GM23338 (cell line): ENCODE results near the gene DDX54. TPM values are rescaled to one million over a fixed set of nuclear protein-coding genes. Genes with fewer than 3 reads are reported as not detected.

Experiments
- ATAC-seq: fragments of 200-7000 bp; cut with Tn5 transposase; 3 replicates; pipeline ENCODE4 v1.9.1; 2020
- DNase-seq: peaks from one replicate; pipeline ENCODE4 v3.0.0-alpha.2; 2015; ENCODE audit warnings: low spot score
- H2AFZ ChIP-seq: fragments of 200-600 bp; sonication (generic); 2 replicates; pipeline ENCODE4 v1.8.0; 2016; ENCODE audit warnings: antibody characterized with exemption, mild to moderate bottlenecking, moderate library complexity
- H3F3A ChIP-seq: fragments of 200-600 bp; sonication (generic); replicated peaks from 2 replicates; pipeline ENCODE4 v1.8.0; 2017; ENCODE audit warnings: antibody characterized with exemption, mixed run types, low read depth
- H3K27ac ChIP-seq: fragments of 200-600 bp; sonication (generic); 2 replicates; pipeline ENCODE4 v1.6.1; 2016; ENCODE audit warnings: low read depth
- H3K27me3 ChIP-seq: fragments of 200-600 bp; sonication (generic); 2 replicates; pipeline ENCODE4 v1.8.0; 2016; ENCODE audit warnings: mild to moderate bottlenecking, mixed run types, moderate library complexity; ENCODE audit not compliant: insufficient read depth
- H3K36me3 ChIP-seq: fragments of 200-600 bp; sonication (generic); 2 replicates; pipeline ENCODE4 v1.8.0; 2016; ENCODE audit warnings: mild to moderate bottlenecking; ENCODE audit not compliant: insufficient read depth
- H3K4me1 ChIP-seq: fragments of 200-600 bp; sonication (generic); 2 replicates; pipeline ENCODE4 v1.8.0; 2016; ENCODE audit warnings: mild to moderate bottlenecking, moderate library complexity; ENCODE audit not compliant: insufficient read depth
- H3K4me2 ChIP-seq: fragments of 200-600 bp; sonication (generic); 2 replicates; pipeline ENCODE4 v1.7.1; 2017; ENCODE audit warnings: mixed run types
- H3K4me3 ChIP-seq: fragments of 200-600 bp; sonication (generic); 2 replicates; pipeline ENCODE4 v1.6.1; 2016; ENCODE audit warnings: mixed run types
- H3K79me2 ChIP-seq: fragments of 200-600 bp; sonication (generic); replicated peaks from 2 replicates; pipeline ENCODE4 v1.8.0; 2017; ENCODE audit warnings: mild to moderate bottlenecking; ENCODE audit not compliant: insufficient read depth
- H3K9me2 ChIP-seq: fragments of 200-600 bp; sonication (generic); 2 replicates; pipeline ENCODE4 v1.8.0; 2017; ENCODE audit not compliant: insufficient read depth
- H4K20me1 ChIP-seq: fragments of 200-600 bp; sonication (generic); replicated peaks from 2 replicates; pipeline ENCODE4 v1.8.0; 2017; ENCODE audit warnings: mild to moderate bottlenecking; ENCODE audit not compliant: insufficient read depth
- H3K27ac Mint-ChIP-seq: 2 replicates; pipeline ENCODE4 v1.8.0; 2020; ENCODE audit warnings: inconsistent platforms, mild to moderate bottlenecking, moderate library complexity, mixed read lengths
- H3K27me3 Mint-ChIP-seq: 3 replicates; pipeline ENCODE4 v1.8.0; 2022; ENCODE audit warnings: low read depth, mild to moderate bottlenecking, moderate library complexity, mixed read lengths, inconsistent platforms; ENCODE audit not compliant: insufficient read depth, poor library complexity
- H3K36me3 Mint-ChIP-seq: 3 replicates; pipeline ENCODE4 v1.8.0; 2021; ENCODE audit warnings: low read depth, mild to moderate bottlenecking, inconsistent platforms, moderate library complexity, mixed read lengths
- H3K4me1 Mint-ChIP-seq: 3 replicates; pipeline ENCODE4 v1.8.0; 2020; ENCODE audit warnings: mild to moderate bottlenecking, inconsistent platforms, mixed read lengths
- H3K4me3 Mint-ChIP-seq: 3 replicates; pipeline ENCODE4 v1.8.0; 2021; ENCODE audit warnings: moderate library complexity, mild to moderate bottlenecking, inconsistent platforms, mixed read lengths
- H3K9me3 Mint-ChIP-seq: 3 replicates; pipeline ENCODE4 v1.8.0; 2020; ENCODE audit warnings: moderate library complexity, mild to moderate bottlenecking, inconsistent platforms, mixed read lengths
- CREB1 ChIP-seq: fragments of 250-450 bp; sonication (Bioruptor Pico); IDR thresholded peaks from 2 replicates; pipeline ENCODE4 v1.5.0; 2020; ENCODE audit warnings: low read depth, mild to moderate bottlenecking, moderate library complexity
- EZH2 ChIP-seq: fragments of 200-600 bp; sonication (generic); IDR thresholded peaks from one replicate; pipeline ENCODE4 v1.8.0; 2017; ENCODE audit warnings: antibody characterized with exemption, mild to moderate bottlenecking, low read depth; ENCODE audit not compliant: unreplicated experiment
- EZH2phosphoT487 ChIP-seq: fragments of 200-600 bp; sonication (generic); IDR thresholded peaks from one replicate; pipeline ENCODE4 v1.8.1; 2018; ENCODE audit warnings: antibody characterized with exemption; ENCODE audit not compliant: unreplicated experiment
- JUNB ChIP-seq: IDR thresholded peaks from one replicate; pipeline ENCODE4 v1.6.1; 2016; ENCODE audit warnings: antibody characterized with exemption; ENCODE audit not compliant: unreplicated experiment
- NANOG ChIP-seq: IDR thresholded peaks from 2 replicates; pipeline ENCODE4 v1.6.1; 2016; ENCODE audit warnings: antibody characterized with exemption, borderline replicate concordance
- POLR2AphosphoS5 ChIP-seq: IDR thresholded peaks from 2 replicates; pipeline ENCODE4 v1.6.1; 2016; ENCODE audit warnings: antibody characterized with exemption, low read depth
- STAT1 ChIP-seq: IDR thresholded peaks from one replicate; pipeline ENCODE4 v1.6.1; 2016; ENCODE audit warnings: antibody characterized with exemption; ENCODE audit not compliant: unreplicated experiment
- ZNF114 ChIP-seq: fragments of 250-450 bp; sonication (Bioruptor Pico); IDR thresholded peaks from 2 replicates; pipeline ENCODE4 v1.5.0; 2020; ENCODE audit warnings: mild to moderate bottlenecking, moderate library complexity
- ZNF331 ChIP-seq: fragments of 250-450 bp; sonication (Bioruptor Pico); IDR thresholded peaks from 2 replicates; pipeline ENCODE4 v1.5.0; 2020; ENCODE audit warnings: low read depth, mild to moderate bottlenecking, moderate library complexity
- polyA plus RNA-seq: library from polyadenylated mRNA; unstranded; fragments of >200 nt; fragmentation: Nextera tagmentation; extraction: Ambion mirVana; gene quantifications from 2 replicates; pipeline ENCODE4 v1.2.1, GENCODE V29; 2016
- total RNA-seq: library from RNA; depleted of rRNA; stranded (reverse); fragments of >200 nt; shearing (Covaris generic); gene quantifications from 2 replicates; pipeline ENCODE4 v1.2.3, GENCODE V29; 2014
- TF ChIP-seq, protein P1 (sequence below): IDR thresholded peaks from 2 replicates; pipeline ENCODE4 v1.6.1; 2016; ENCODE audit warnings: antibody characterized with exemption
- TF ChIP-seq, protein P2 (sequence below), 2 experiments: fragments of 200-600 bp in 1 of 2; sonication (generic) in 1 of 2; conservative IDR thresholded peaks; 2 replicates each; pipeline versions ENCODE4 v1.5.1 to v1.6.1; 2016 to 2017; ENCODE audit warnings: antibody characterized with exemption in 2 of 2, low read depth in 2 of 2, mild to moderate bottlenecking in 2 of 2, moderate library complexity in 1 of 2
- TF ChIP-seq, protein P3 (sequence below): IDR thresholded peaks from one replicate; pipeline ENCODE4 v1.6.1; 2018; ENCODE audit warnings: antibody characterized with exemption; ENCODE audit not compliant: unreplicated experiment
- TF ChIP-seq, protein P4 (sequence below): fragments of 250-450 bp; sonication (Bioruptor Pico); IDR thresholded peaks from 2 replicates; pipeline ENCODE4 v1.5.0; 2020; ENCODE audit warnings: mild to moderate bottlenecking, moderate library complexity

DDX54 gene
- total and polyA plus RNA-seq, 2 experiments from 2014 or later, result 84.1 to 89.4 TPM

DNA sequence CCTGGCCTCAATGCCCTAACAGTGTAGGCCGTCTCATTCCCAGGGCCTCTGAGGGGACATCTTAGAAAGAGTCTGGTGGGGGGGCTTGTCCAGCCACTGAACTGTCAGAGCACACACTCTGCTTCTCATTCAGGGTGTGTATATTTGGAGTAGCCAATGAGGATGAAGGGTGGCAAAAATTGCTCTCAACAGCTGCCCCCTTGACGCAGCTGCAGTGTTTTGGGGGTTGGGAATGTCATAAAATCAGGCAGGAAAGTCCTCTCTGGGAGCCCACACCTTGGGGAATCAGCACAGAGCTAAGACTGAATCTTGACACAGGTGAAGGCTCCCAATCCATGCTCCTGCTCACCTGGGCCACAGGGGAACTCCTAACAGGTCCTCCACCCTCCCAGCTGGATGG, 51.2 kb downstream of the DDX54 start:
- H3K36me3 Mint-ChIP-seq, result no peaks in the 10 kb centered on the region
- H4K20me1 ChIP-seq, result no peaks in the 10 kb centered on the region
- H3K27me3 Mint-ChIP-seq, result peaks cover 24% of the 10 kb centered on the region
- no peak for DNase-seq
- peaks cover 8% of the 10 kb centered on the region for H3K27me3 ChIP-seq
- H3K79me2 ChIP-seq, result no peaks in the 10 kb centered on the region
- ATAC-seq, result no peak
- no peak overlapping the region for H3K27ac Mint-ChIP-seq
- no peaks in the 10 kb centered on the region for H3K9me3 Mint-ChIP-seq
- TF ChIP-seq, protein P1, sequence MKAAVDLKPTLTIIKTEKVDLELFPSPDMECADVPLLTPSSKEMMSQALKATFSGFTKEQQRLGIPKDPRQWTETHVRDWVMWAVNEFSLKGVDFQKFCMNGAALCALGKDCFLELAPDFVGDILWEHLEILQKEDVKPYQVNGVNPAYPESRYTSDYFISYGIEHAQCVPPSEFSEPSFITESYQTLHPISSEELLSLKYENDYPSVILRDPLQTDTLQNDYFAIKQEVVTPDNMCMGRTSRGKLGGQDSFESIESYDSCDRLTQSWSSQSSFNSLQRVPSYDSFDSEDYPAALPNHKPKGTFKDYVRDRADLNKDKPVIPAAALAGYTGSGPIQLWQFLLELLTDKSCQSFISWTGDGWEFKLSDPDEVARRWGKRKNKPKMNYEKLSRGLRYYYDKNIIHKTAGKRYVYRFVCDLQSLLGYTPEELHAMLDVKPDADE, result no peak
- TF ChIP-seq, protein P2, sequence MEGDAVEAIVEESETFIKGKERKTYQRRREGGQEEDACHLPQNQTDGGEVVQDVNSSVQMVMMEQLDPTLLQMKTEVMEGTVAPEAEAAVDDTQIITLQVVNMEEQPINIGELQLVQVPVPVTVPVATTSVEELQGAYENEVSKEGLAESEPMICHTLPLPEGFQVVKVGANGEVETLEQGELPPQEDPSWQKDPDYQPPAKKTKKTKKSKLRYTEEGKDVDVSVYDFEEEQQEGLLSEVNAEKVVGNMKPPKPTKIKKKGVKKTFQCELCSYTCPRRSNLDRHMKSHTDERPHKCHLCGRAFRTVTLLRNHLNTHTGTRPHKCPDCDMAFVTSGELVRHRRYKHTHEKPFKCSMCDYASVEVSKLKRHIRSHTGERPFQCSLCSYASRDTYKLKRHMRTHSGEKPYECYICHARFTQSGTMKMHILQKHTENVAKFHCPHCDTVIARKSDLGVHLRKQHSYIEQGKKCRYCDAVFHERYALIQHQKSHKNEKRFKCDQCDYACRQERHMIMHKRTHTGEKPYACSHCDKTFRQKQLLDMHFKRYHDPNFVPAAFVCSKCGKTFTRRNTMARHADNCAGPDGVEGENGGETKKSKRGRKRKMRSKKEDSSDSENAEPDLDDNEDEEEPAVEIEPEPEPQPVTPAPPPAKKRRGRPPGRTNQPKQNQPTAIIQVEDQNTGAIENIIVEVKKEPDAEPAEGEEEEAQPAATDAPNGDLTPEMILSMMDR (conservative IDR thresholded peaks at IDR 0.05; ENCODE audit: low read depth in 2 of 2), result no peak
- no peak for TF ChIP-seq ZNF331
- TF ChIP-seq, protein P3, sequence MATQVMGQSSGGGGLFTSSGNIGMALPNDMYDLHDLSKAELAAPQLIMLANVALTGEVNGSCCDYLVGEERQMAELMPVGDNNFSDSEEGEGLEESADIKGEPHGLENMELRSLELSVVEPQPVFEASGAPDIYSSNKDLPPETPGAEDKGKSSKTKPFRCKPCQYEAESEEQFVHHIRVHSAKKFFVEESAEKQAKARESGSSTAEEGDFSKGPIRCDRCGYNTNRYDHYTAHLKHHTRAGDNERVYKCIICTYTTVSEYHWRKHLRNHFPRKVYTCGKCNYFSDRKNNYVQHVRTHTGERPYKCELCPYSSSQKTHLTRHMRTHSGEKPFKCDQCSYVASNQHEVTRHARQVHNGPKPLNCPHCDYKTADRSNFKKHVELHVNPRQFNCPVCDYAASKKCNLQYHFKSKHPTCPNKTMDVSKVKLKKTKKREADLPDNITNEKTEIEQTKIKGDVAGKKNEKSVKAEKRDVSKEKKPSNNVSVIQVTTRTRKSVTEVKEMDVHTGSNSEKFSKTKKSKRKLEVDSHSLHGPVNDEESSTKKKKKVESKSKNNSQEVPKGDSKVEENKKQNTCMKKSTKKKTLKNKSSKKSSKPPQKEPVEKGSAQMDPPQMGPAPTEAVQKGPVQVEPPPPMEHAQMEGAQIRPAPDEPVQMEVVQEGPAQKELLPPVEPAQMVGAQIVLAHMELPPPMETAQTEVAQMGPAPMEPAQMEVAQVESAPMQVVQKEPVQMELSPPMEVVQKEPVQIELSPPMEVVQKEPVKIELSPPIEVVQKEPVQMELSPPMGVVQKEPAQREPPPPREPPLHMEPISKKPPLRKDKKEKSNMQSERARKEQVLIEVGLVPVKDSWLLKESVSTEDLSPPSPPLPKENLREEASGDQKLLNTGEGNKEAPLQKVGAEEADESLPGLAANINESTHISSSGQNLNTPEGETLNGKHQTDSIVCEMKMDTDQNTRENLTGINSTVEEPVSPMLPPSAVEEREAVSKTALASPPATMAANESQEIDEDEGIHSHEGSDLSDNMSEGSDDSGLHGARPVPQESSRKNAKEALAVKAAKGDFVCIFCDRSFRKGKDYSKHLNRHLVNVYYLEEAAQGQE, result no peak
- TF ChIP-seq CREB1 (CRISPR knock-in tag), result no peak
- TF ChIP-seq JUNB, result no peak
- TF ChIP-seq EZH2phosphoT487, result no peak
- no peak for TF ChIP-seq NANOG
- no peak for TF ChIP-seq POLR2AphosphoS5
- TF ChIP-seq STAT1, result no peak
- TF ChIP-seq, protein P4, sequence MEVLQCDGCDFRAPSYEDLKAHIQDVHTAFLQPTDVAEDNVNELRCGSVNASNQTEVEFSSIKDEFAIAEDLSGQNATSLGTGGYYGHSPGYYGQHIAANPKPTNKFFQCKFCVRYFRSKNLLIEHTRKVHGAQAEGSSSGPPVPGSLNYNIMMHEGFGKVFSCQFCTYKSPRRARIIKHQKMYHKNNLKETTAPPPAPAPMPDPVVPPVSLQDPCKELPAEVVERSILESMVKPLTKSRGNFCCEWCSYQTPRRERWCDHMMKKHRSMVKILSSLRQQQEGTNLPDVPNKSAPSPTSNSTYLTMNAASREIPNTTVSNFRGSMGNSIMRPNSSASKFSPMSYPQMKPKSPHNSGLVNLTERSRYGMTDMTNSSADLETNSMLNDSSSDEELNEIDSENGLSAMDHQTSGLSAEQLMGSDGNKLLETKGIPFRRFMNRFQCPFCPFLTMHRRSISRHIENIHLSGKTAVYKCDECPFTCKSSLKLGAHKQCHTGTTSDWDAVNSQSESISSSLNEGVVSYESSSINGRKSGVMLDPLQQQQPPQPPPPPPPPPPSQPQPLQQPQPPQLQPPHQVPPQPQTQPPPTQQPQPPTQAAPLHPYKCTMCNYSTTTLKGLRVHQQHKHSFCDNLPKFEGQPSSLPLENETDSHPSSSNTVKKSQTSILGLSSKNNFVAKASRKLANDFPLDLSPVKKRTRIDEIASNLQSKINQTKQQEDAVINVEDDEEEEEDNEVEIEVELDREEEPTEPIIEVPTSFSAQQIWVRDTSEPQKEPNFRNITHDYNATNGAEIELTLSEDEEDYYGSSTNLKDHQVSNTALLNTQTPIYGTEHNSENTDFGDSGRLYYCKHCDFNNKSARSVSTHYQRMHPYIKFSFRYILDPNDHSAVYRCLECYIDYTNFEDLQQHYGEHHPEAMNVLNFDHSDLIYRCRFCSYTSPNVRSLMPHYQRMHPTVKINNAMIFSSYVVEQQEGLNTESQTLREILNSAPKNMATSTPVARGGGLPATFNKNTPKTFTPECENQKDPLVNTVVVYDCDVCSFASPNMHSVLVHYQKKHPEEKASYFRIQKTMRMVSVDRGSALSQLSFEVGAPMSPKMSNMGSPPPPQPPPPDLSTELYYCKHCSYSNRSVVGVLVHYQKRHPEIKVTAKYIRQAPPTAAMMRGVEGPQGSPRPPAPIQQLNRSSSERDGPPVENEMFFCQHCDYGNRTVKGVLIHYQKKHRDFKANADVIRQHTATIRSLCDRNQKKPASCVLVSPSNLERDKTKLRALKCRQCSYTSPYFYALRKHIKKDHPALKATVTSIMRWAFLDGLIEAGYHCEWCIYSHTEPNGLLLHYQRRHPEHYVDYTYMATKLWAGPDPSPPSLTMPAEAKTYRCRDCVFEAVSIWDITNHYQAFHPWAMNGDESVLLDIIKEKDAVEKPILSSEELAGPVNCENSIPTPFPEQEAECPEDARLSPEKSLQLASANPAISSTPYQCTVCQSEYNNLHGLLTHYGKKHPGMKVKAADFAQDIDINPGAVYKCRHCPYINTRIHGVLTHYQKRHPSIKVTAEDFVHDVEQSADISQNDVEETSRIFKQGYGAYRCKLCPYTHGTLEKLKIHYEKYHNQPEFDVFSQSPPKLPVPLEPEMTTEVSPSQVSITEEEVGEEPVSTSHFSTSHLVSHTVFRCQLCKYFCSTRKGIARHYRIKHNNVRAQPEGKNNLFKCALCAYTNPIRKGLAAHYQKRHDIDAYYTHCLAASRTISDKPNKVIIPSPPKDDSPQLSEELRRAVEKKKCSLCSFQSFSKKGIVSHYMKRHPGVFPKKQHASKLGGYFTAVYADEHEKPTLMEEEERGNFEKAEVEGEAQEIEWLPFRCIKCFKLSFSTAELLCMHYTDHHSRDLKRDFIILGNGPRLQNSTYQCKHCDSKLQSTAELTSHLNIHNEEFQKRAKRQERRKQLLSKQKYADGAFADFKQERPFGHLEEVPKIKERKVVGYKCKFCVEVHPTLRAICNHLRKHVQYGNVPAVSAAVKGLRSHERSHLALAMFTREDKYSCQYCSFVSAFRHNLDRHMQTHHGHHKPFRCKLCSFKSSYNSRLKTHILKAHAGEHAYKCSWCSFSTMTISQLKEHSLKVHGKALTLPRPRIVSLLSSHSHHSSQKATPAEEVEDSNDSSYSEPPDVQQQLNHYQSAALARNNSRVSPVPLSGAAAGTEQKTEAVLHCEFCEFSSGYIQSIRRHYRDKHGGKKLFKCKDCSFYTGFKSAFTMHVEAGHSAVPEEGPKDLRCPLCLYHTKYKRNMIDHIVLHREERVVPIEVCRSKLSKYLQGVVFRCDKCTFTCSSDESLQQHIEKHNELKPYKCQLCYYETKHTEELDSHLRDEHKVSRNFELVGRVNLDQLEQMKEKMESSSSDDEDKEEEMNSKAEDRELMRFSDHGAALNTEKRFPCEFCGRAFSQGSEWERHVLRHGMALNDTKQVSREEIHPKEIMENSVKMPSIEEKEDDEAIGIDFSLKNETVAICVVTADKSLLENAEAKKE, result no peak
- TF ChIP-seq ZNF114 (CRISPR knock-in tag), result no peak
- no peak for TF ChIP-seq EZH2
- no peak overlapping the region for H2AFZ ChIP-seq
- no peaks in the 10 kb centered on the region for H3K36me3 ChIP-seq
- H3K4me3 Mint-ChIP-seq, result no peak overlapping the region
- H3K4me1 ChIP-seq, result peaks cover 14% of the 10 kb centered on the region
- peaks cover 19% of the 10 kb centered on the region for H3K4me1 Mint-ChIP-seq
- H3K27ac ChIP-seq, result no peak overlapping the region
- H3K4me2 ChIP-seq, result no peak overlapping the region
- no peaks in the 10 kb centered on the region for H3K9me2 ChIP-seq
- 0 out of 2 replicates have a peak, but pooled peaks cover 4% of the 10 kb centered on the region for H3F3A ChIP-seq
- H3K4me3 ChIP-seq, result no peak overlapping the region
